Uterus (tissue), 4 donors: ENCODE data around the gene ATP11A. TPM values are rescaled to one million over a fixed set of nuclear protein-coding genes. Genes with fewer than 3 reads are reported as not detected.
"Not testable (repeated sequence)": the region's sequence is repeated elsewhere in the genome, so short reads cannot be mapped to it uniquely, and the experiment has no call there.

ENCODE experiments used
- DNase-seq, 2 donors: peaks; one replicate each; pipeline ENCODE4 v3.0.0-alpha.2; 2019 to 2020
- H3K27ac ChIP-seq, 2 donors: fragments of 200-600 bp; sonication (generic); 1 replicate in 1 of 2; 2 replicates in 1 of 2; pipeline ENCODE4 v1.5.1; 2016 to 2018
- H3K27me3 ChIP-seq, 2 donors: fragments of 200-600 bp; sonication (generic); one replicate each; pipeline ENCODE4 v1.5.1; 2018 to 2019; ENCODE audit warnings: control low read depth in 1 of 2
- H3K36me3 ChIP-seq, 2 donors: fragments of 200-600 bp; sonication (generic); one replicate each; pipeline ENCODE4 v1.5.1; 2019; ENCODE audit warnings: control low read depth in 1 of 2
- H3K4me1 ChIP-seq, 2 donors: fragments of 200-600 bp; sonication (generic); one replicate each; pipeline ENCODE4 v1.5.1; 2018 to 2019; ENCODE audit warnings: control low read depth in 1 of 2
- H3K4me3 ChIP-seq, 2 donors: fragments of 200-600 bp; sonication (generic); 1 replicate in 1 of 2; 2 replicates in 1 of 2; pipeline ENCODE4 v1.5.1; 2018 to 2019; ENCODE audit warnings: mild to moderate bottlenecking in 1 of 2
- H3K9me3 ChIP-seq, 2 donors: fragments of 200-600 bp; sonication (generic); one replicate each; pipeline ENCODE4 v1.5.1; 2019; ENCODE audit warnings: control low read depth in 1 of 2
- CTCF ChIP-seq, 4 experiments: fragments of 200-600 bp in 2 of 4; fragments of 450-650 bp in 2 of 4; sonication (generic) in 2 of 4; IDR thresholded peaks; one replicate each; pipeline ENCODE4 v1.5.1; 2016 to 2019; ENCODE audit warnings: antibody characterized with exemption in 4 of 4, mild to moderate bottlenecking in 2 of 4, moderate library complexity in 1 of 4
- POLR2A ChIP-seq, 2 donors: fragments of 450-650 bp; IDR thresholded peaks; one replicate each; pipeline ENCODE4 v1.6.1; 2016; ENCODE audit warnings: antibody characterized with exemption in 2 of 2, mild to moderate bottlenecking in 1 of 2, moderate library complexity in 1 of 2
- intact Hi-C: fragments of 100-400 bp; cut with DNase I; formaldehyde crosslinking; loops from one replicate; pipeline ENCODE4 v1.15.1; 2023; ENCODE audit warnings: low total_unique reads
- total RNA-seq, 4 donors: library from RNA; depleted of rRNA in 3 of 4; stranded (reverse); fragments of >200 nt in 3 of 4; gene quantifications; one replicate each; pipeline versions ENCODE4 v1.1.0 to v1.2.4, GENCODE V29; 2014 to 2023
- donor health status: DM: yes; HTN: yes; CAD: no.

Gene ATP11A
- total RNA-seq, 4 donors from 2014 or later: 12.8 to 149 (median 22.8) TPM

- no peak overlapping the region for H3K27ac ChIP-seq
- H3K9me3 ChIP-seq: no peaks in the 10 kb centered on the region
- H3K27me3 ChIP-seq: no peaks in the 10 kb centered on the region
- TF ChIP-seq POLR2A (IDR thresholded peaks at IDR 0.05) (no peak), CTCF (IDR thresholded peaks at IDR 0.05) (no peak)
- H3K4me3 ChIP-seq: no peak overlapping the region
- H3K36me3 ChIP-seq: no peaks in the 10 kb centered on the region
- H3K4me1 ChIP-seq: no peaks in the 10 kb centered on the region
- peak in 1 of 2 donors; percentile 10 for DNase-seq
- intact Hi-C loops: no loop called here
Measured at GRCh38 chr13:112679381-112679780, 10.5 kb upstream of the ATP11A start.

- H3K27ac ChIP-seq: no peak overlapping the region
- intact Hi-C loops: no loop called here
- no peak overlapping the region for H3K4me3 ChIP-seq
- H3K9me3 ChIP-seq: no peaks in the 10 kb centered on the region
- H3K36me3 ChIP-seq: no peaks in the 10 kb centered on the region
- DNase-seq: no peak
- no peaks in the 10 kb centered on the region for H3K4me1 ChIP-seq
- H3K27me3 ChIP-seq: no peaks in the 10 kb centered on the region
- TF ChIP-seq POLR2A (IDR thresholded peaks at IDR 0.05) (no peak), CTCF (IDR thresholded peaks at IDR 0.05) (no peak)
Measured at GRCh38 chr13:112679932-112680677, 9.7 kb upstream of the ATP11A start.

GRCh38 chr13:112680741-112681360 lies 9.0 kb upstream of the ATP11A start:
- no peak overlapping the region for H3K27ac ChIP-seq
- no peak for DNase-seq
- H3K9me3 ChIP-seq: no peaks in the 10 kb centered on the region
- TF ChIP-seq POLR2A (IDR thresholded peaks at IDR 0.05) (no peak), CTCF (IDR thresholded peaks at IDR 0.05) (no peak)
- H3K36me3 ChIP-seq: no peaks in the 10 kb centered on the region
- no peak overlapping the region for H3K4me3 ChIP-seq
- H3K27me3 ChIP-seq: no peaks in the 10 kb centered on the region
- no peaks in the 10 kb centered on the region for H3K4me1 ChIP-seq
- intact Hi-C loops: no loop called here

GRCh38 chr13:112683581-112683980 lies 6.3 kb upstream of the ATP11A start:
- Histone ChIP-seq H3K27me3 (no peaks in the 10 kb centered on the region), H3K36me3 (no peaks in the 10 kb centered on the region), H3K4me3 (no peak overlapping the region), H3K27ac (no peak overlapping the region), H3K9me3 (no peaks in the 10 kb centered on the region), H3K4me1 (no peaks in the 10 kb centered on the region)
- DNase-seq: no peak
- intact Hi-C loops: no loop called here
- TF ChIP-seq CTCF (IDR thresholded peaks at IDR 0.05) (no peak), POLR2A (IDR thresholded peaks at IDR 0.05) (no peak)

- intact Hi-C loops: no loop called here
- TF ChIP-seq CTCF (IDR thresholded peaks at IDR 0.05) (no peak), POLR2A (IDR thresholded peaks at IDR 0.05) (no peak)
- Histone ChIP-seq H3K36me3 (no peaks in the 10 kb centered on the region), H3K27ac (no peak overlapping the region), H3K27me3 (no peaks in the 10 kb centered on the region), H3K4me3 (no peak overlapping the region), H3K9me3 (no peaks in the 10 kb centered on the region), H3K4me1 (no peaks in the 10 kb centered on the region)
- DNase-seq: no peak
Measured at GRCh38 chr13:112684071-112684845, 5.6 kb upstream of the ATP11A start.

GRCh38 chr13:112685189-112685805 lies 4.5 kb upstream of the ATP11A start:
- H3K36me3 ChIP-seq, H3K4me1 ChIP-seq, DNase-seq, H3K27me3 ChIP-seq, H3K27ac ChIP-seq, H3K4me3 ChIP-seq, intact Hi-C loops, H3K9me3 ChIP-seq: not testable (repeated sequence)
